ENCODE measurements around the gene NTSR1. TPM values are rescaled to one million over a fixed set of nuclear protein-coding genes. Genes with fewer than 3 reads are reported as not detected.

NTSR1 gene
- total and polyA plus RNA-seq, 2 experiments from 2014 or later, result 0.15 to 1.4 TPM

GRCh38 chr20:62711703-62712101 is 3.1 kb downstream of the NTSR1 start:
- H3K4me2 ChIP-seq, result no peak overlapping the region
- DNase-seq (ENCODE audit: low spot score) (no peak), ATAC-seq (no peak)
- no peak for TF ChIP-seq EZH2 (IDR thresholded peaks at IDR 0.05; ENCODE audit: low read depth, unreplicated experiment)
- no peak for TF ChIP-seq STAT1 (IDR thresholded peaks at IDR 0.05; ENCODE audit: unreplicated experiment)
- TF ChIP-seq ZNF331 (CRISPR knock-in tag; IDR thresholded peaks at IDR 0.05; ENCODE audit: low read depth), result no peak
- TF ChIP-seq ETS1 (IDR thresholded peaks at IDR 0.05), result no peak
- no peak for TF ChIP-seq ZNF462 (CRISPR knock-in tag; IDR thresholded peaks at IDR 0.05)
- TF ChIP-seq JUNB (IDR thresholded peaks at IDR 0.05; ENCODE audit: unreplicated experiment), result no peak
- TF ChIP-seq NANOG (IDR thresholded peaks at IDR 0.05; ENCODE audit: borderline replicate concordance), result no peak
- TF ChIP-seq ZNF114 (CRISPR knock-in tag; IDR thresholded peaks at IDR 0.05), result no peak
- no peak for TF ChIP-seq CTCF (conservative IDR thresholded peaks at IDR 0.05; ENCODE audit: low read depth in 2 of 2)
- no peak for TF ChIP-seq POLR2AphosphoS5 (IDR thresholded peaks at IDR 0.05; ENCODE audit: low read depth)
- TF ChIP-seq EZH2phosphoT487 (IDR thresholded peaks at IDR 0.05; ENCODE audit: unreplicated experiment), result no peak
- no peak for TF ChIP-seq CREB1 (CRISPR knock-in tag; IDR thresholded peaks at IDR 0.05; ENCODE audit: low read depth)
- no peak overlapping the region for H3K27ac Mint-ChIP-seq
- no peaks in the 10 kb centered on the region for H3K9me3 Mint-ChIP-seq
- peaks cover 30% of the 10 kb centered on the region for H3K27me3 ChIP-seq (ENCODE audit: insufficient read depth)
- no peaks in the 10 kb centered on the region for H3F3A ChIP-seq (replicated peaks; ENCODE audit: low read depth)
- H3K27ac ChIP-seq (ENCODE audit: low read depth), result no peak overlapping the region
- H3K36me3 ChIP-seq (ENCODE audit: insufficient read depth), result no peaks in the 10 kb centered on the region
- peaks cover 3% of the 10 kb centered on the region; the same call in 1 of the 2 replicates for H3K4me1 ChIP-seq (ENCODE audit: insufficient read depth)
- no peaks in the 10 kb centered on the region; the same call in 2 of the 3 replicates for H3K36me3 Mint-ChIP-seq (ENCODE audit: low read depth)
- H2AFZ ChIP-seq, result no peak overlapping the region
- H3K4me3 ChIP-seq, result no peak overlapping the region
- no peak overlapping the region for H3K4me3 Mint-ChIP-seq
- no peaks in the 10 kb centered on the region for H3K9me2 ChIP-seq (ENCODE audit: insufficient read depth)
- H3K27me3 Mint-ChIP-seq (ENCODE audit: insufficient read depth, low read depth, poor library complexity), result peaks cover 39% of the 10 kb centered on the region
- no peaks in the 10 kb centered on the region for H3K79me2 ChIP-seq (replicated peaks; ENCODE audit: insufficient read depth)
- H3K4me1 Mint-ChIP-seq, result peaks cover 5% of the 10 kb centered on the region; the same call in 2 of the 3 replicates
- H4K20me1 ChIP-seq (replicated peaks; ENCODE audit: insufficient read depth), result no peaks in the 10 kb centered on the region

All from GM23338 (cell line).